Activated naive CD4-positive, alpha-beta T cell treated with anti-CD3 and anti-CD28 coated beads, Interleukin-2, amount 10 ng/mL, durations not matched to agents 7 days and 5 days (primary cell): ENCODE results near the gene TET2.

Experiments
- CTCF ChIA-PET: fragments of 350-600 bp; sonication (Branson Sonifier 250); formaldehyde crosslinking; loops from one replicate; lab custom pipeline; 2021; ENCODE audit warnings: antibody characterized with exemption; lab: Charles Lee
- DNase-seq: peaks from one replicate; pipeline ENCODE4 v3.0.0-alpha.2; 2020
- H3K27ac Mint-ChIP-seq: one replicate; pipeline ENCODE4 v1.8.0; 2021; ENCODE audit warnings: mild to moderate bottlenecking, moderate library complexity, mixed read lengths
- H3K27me3 Mint-ChIP-seq: one replicate; pipeline ENCODE4 v1.8.0; 2021; ENCODE audit warnings: mild to moderate bottlenecking, mixed read lengths
- H3K36me3 Mint-ChIP-seq: one replicate; pipeline ENCODE4 v1.8.0; 2021; ENCODE audit warnings: mixed read lengths
- H3K4me1 Mint-ChIP-seq: one replicate; pipeline ENCODE4 v1.8.0; 2021; ENCODE audit warnings: mixed read lengths
- H3K4me3 Mint-ChIP-seq: one replicate; pipeline ENCODE4 v1.8.0; 2021; ENCODE audit warnings: mild to moderate bottlenecking, moderate library complexity, mixed read lengths
- H3K9me3 Mint-ChIP-seq: one replicate; pipeline ENCODE4 v1.8.0; 2021; ENCODE audit warnings: mixed read lengths

TET2 gene

DNA sequence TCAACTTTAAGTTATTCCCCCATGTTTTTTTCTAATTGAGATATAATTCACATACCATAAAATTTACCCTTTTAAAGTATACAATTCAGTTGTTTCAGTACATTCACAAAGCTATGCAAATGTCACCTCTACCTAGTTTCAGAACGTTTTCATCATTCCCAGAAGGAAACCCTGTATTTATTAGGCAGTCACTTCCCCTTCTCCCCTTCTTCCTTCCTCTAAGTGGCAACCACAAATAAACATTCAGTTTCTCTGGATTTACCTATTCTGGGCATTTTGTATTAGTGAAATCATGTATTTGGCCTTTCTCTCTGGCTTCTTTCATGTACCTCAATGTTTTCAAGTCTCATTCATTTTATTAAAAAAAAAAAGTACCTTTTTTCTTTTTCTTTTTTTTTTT is 101.9 kb downstream of the TET2 start:
- no peak overlapping the region for H3K4me3 Mint-ChIP-seq
- no peak overlapping the region for H3K27ac Mint-ChIP-seq
- H3K9me3 Mint-ChIP-seq = peaks cover 2% of the 10 kb centered on the region
- peaks cover 28% of the 10 kb centered on the region for H3K36me3 Mint-ChIP-seq
- H3K4me1 Mint-ChIP-seq = no peaks in the 10 kb centered on the region
- CTCF ChIA-PET = no interaction called here
- no peaks in the 10 kb centered on the region for H3K27me3 Mint-ChIP-seq
- DNase-seq = no peak

DNA sequence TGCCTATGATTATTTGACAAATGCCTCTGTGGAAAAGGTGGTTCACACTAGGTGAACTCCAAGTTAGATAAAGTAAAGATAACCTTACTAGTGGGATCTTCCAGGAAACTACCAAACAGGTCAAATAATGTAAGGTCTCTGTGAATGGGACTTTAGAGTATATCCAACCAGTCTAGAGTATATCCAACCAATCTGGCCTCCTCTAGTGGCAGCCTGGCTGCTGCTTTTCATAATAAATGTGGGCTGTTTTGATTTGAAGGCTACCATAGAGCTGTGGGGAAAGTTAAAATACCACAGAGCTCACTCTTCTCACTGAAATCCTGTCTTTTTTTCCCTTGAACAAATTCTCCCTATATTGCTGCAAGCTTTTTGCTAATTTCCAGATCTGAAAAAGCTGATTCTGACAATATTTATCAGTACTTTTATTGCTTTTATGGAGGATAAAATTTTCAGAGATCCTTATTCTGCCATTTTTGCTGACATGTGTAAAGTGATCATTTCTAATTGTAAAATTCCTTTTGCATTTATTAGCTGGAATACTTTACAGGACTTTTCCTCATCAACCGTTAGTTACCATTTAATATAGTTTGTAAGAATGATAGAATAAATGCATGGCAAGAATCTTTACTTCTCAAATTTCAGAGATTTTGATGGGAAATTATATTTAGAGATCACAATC is 111.3 kb downstream of the TET2 start:
- Mint-ChIP-seq H3K27ac (no peak overlapping the region), H3K36me3 (peaks cover 34% of the 10 kb centered on the region), H3K9me3 (peaks cover 11% of the 10 kb centered on the region), H3K4me3 (no peak overlapping the region), H3K27me3 (no peaks in the 10 kb centered on the region), H3K4me1 (no peaks in the 10 kb centered on the region)
- CTCF ChIA-PET = interaction anchor here (1.0 kb wide), 1 partner anchor 92 kb away, joined by 3 read pairs; no protein-coding TSS in a partner anchor
- DNase-seq = no peak

DNA sequence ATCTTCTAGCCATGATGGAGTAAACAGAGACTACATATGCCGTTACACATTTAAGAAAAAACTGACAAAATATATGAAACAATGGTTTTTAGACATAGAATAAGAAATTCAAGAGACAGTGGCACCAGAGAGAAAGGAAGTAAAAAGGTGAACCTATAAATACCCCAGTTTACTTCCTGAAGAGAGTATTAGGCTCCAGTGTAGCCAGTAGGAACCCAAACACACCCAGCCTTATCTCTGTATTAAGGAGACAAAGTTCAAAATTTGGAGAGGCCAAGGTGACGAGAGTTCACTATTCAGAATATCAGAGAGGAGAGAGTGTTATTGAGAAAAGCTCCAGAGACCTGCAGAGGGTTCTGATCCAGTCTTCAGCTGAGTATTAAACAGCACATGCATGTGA is 119.0 kb downstream of the TET2 start:
- Mint-ChIP-seq H3K9me3 (peaks cover 6% of the 10 kb centered on the region), H3K4me3 (no peak overlapping the region), H3K27ac (no peak overlapping the region), H3K27me3 (no peaks in the 10 kb centered on the region), H3K36me3 (peaks cover 60% of the 10 kb centered on the region), H3K4me1 (peaks cover 5% of the 10 kb centered on the region)
- no peak for DNase-seq
- CTCF ChIA-PET = no interaction called here

GRCh38 chr4:105267280-105267679 is 120.6 kb downstream of the TET2 start:
- DNase-seq = no peak
- Mint-ChIP-seq H3K27ac (no peak overlapping the region), H3K4me1 (peaks cover 20% of the 10 kb centered on the region), H3K4me3 (no peak overlapping the region), H3K36me3 (peaks cover 68% of the 10 kb centered on the region), H3K27me3 (no peaks in the 10 kb centered on the region), H3K9me3 (peaks cover 6% of the 10 kb centered on the region)
- CTCF ChIA-PET = interaction anchor here (0.6 kb wide), 1 partner anchor 18 kb away, joined by 3 read pairs; no protein-coding TSS in a partner anchor

DNA sequence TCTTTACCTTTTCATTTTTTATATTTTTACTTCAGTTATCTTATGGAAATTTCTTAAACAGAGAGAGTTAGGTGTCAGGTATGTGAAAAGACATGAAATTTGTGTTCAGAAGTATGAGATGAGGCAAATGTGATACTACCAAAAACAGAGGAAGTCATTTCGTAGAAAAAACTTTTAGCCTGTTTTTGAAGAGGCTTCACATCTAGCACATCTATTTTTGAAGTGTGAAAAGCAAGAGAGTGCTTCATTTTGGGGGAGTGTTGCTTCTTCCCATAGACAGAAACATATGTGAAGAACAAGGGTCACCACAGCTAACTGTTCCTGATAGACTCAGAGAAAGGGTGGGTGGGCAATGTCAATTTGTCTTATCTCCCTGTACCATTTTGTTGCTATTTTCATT is 125.3 kb downstream of the TET2 start:
- H3K4me3 Mint-ChIP-seq = no peak overlapping the region
- no peaks in the 10 kb centered on the region for H3K27me3 Mint-ChIP-seq
- H3K36me3 Mint-ChIP-seq = peaks cover 76% of the 10 kb centered on the region
- CTCF ChIA-PET = no interaction called here
- no peak for DNase-seq
- H3K4me1 Mint-ChIP-seq = peaks cover 30% of the 10 kb centered on the region
- peaks cover 6% of the 10 kb centered on the region for H3K9me3 Mint-ChIP-seq
- H3K27ac Mint-ChIP-seq = peak overlapping the region; percentile 80

DNA sequence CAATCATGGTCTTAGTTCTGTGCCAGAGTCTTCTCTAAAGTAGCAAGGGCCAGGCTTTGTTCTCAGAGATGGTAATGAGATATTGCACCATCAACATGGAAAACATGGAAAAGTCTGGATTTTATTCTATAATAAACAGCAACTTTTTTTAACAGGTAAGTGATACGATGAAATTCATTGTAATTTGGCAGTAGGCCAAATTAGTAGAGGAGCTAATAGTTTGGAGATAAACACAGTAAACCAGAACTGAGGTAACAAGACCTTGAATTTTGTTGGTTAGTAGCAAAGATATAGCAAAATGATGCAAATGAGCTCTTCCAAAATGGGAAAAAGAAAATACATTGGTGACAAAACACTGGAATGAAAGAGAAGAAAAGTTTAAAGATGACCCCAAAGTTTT is 126.6 kb downstream of the TET2 start:
- no peak overlapping the region for H3K27ac Mint-ChIP-seq

DNA sequence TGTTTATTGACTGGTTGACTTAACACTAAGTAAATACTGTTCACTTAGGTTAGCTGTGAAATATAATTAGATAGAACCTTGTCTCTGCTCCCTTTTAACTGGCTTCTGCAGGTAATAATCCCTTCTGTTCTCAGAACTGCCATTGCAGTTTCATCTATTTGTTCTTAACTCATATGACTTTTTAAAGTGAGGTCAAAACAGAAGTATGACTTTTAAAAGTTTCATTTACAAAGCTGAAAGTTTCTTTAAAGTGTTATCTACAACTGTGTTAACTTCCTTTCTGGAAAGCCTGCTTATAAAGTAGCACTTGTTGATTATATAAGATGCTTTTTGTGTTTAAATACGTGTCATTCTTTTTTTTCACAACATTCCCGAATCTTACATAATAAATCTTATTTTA is 127.4 kb downstream of the TET2 start:
- CTCF ChIA-PET = interaction anchor here (0.5 kb wide), 1 partner anchor 13 kb away, joined by 3 read pairs; no protein-coding TSS in a partner anchor
- no peaks in the 10 kb centered on the region for H3K27me3 Mint-ChIP-seq
- peaks cover 6% of the 10 kb centered on the region for H3K9me3 Mint-ChIP-seq
- H3K36me3 Mint-ChIP-seq = peaks cover 73% of the 10 kb centered on the region
- no peak for DNase-seq
- peaks cover 30% of the 10 kb centered on the region for H3K4me1 Mint-ChIP-seq
- H3K27ac Mint-ChIP-seq = no peak overlapping the region
- H3K4me3 Mint-ChIP-seq = no peak overlapping the region

More for the DNA sequence above, 126.6 kb downstream of the TET2 start:
- CTCF ChIA-PET = no interaction called here
- Mint-ChIP-seq H3K4me1 (peaks cover 30% of the 10 kb centered on the region), H3K4me3 (no peak overlapping the region), H3K27me3 (no peaks in the 10 kb centered on the region), H3K36me3 (peaks cover 75% of the 10 kb centered on the region), H3K9me3 (peaks cover 6% of the 10 kb centered on the region)
- DNase-seq = no peak

- CTCF ChIA-PET = no interaction called here
- no peaks in the 10 kb centered on the region for H3K27me3 Mint-ChIP-seq
- H3K4me3 Mint-ChIP-seq = no peak overlapping the region
- DNase-seq = no peak
- no peak overlapping the region for H3K27ac Mint-ChIP-seq
- peaks cover 30% of the 10 kb centered on the region for H3K4me1 Mint-ChIP-seq
- H3K36me3 Mint-ChIP-seq = peaks cover 69% of the 10 kb centered on the region
- H3K9me3 Mint-ChIP-seq = peaks cover 4% of the 10 kb centered on the region
These were observed 127.8 kb downstream of the TET2 start for GRCh38 chr4:105274504-105274903.

- CTCF ChIA-PET = interaction anchor here (0.7 kb wide), 1 partner anchor 1688 kb away, joined by 3 read pairs; no protein-coding TSS in a partner anchor
- Mint-ChIP-seq H3K4me1 (peaks cover 17% of the 10 kb centered on the region), H3K36me3 (peaks cover 53% of the 10 kb centered on the region), H3K9me3 (no peaks in the 10 kb centered on the region), H3K27ac (no peak overlapping the region), H3K27me3 (no peaks in the 10 kb centered on the region), H3K4me3 (no peak overlapping the region)
- DNase-seq = no peak
These were observed 129.9 kb downstream of the TET2 start for GRCh38 chr4:105276361-105277104.

DNA sequence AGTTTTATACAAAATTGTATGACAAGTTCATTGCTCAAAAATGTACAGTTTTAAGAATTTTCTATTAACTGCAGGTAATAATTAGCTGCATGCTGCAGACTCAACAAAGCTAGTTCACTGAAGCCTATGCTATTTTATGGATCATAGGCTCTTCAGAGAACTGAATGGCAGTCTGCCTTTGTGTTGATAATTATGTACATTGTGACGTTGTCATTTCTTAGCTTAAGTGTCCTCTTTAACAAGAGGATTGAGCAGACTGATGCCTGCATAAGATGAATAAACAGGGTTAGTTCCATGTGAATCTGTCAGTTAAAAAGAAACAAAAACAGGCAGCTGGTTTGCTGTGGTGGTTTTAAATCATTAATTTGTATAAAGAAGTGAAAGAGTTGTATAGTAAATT is 131.0 kb downstream of the TET2 start:
- H3K27me3 Mint-ChIP-seq = no peaks in the 10 kb centered on the region
- CTCF ChIA-PET = no interaction called here
- no peak overlapping the region for H3K27ac Mint-ChIP-seq
- peaks cover 42% of the 10 kb centered on the region for H3K36me3 Mint-ChIP-seq
- H3K4me1 Mint-ChIP-seq = peaks cover 6% of the 10 kb centered on the region
- no peak overlapping the region for H3K4me3 Mint-ChIP-seq
- H3K9me3 Mint-ChIP-seq = no peaks in the 10 kb centered on the region
- no peak for DNase-seq

DNA sequence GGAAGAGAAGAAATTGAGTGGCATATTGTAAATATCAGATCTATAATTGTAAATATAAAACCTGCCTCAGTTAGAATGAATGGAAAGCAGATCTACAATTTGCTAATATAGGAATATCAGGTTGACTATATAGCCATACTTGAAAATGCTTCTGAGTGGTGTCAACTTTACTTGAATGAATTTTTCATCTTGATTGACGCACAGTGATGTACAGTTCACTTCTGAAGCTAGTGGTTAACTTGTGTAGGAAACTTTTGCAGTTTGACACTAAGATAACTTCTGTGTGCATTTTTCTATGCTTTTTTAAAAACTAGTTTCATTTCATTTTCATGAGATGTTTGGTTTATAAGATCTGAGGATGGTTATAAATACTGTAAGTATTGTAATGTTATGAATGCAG is 132.6 kb downstream of the TET2 start:
- H3K9me3 Mint-ChIP-seq = no peaks in the 10 kb centered on the region
- H3K27ac Mint-ChIP-seq = no peak overlapping the region
- CTCF ChIA-PET = no interaction called here
- peaks cover 29% of the 10 kb centered on the region for H3K36me3 Mint-ChIP-seq
- no peaks in the 10 kb centered on the region for H3K4me1 Mint-ChIP-seq
- H3K4me3 Mint-ChIP-seq = no peak overlapping the region
- H3K27me3 Mint-ChIP-seq = no peaks in the 10 kb centered on the region
- no peak for DNase-seq

GRCh38 chr4:105280338-105281123 is 133.9 kb downstream of the TET2 start:
- no peak for DNase-seq
- Mint-ChIP-seq H3K4me3 (no peak overlapping the region), H3K4me1 (no peaks in the 10 kb centered on the region), H3K27ac (no peak overlapping the region), H3K9me3 (no peaks in the 10 kb centered on the region), H3K36me3 (peaks cover 17% of the 10 kb centered on the region), H3K27me3 (no peaks in the 10 kb centered on the region)
- CTCF ChIA-PET = no interaction called here

DNA sequence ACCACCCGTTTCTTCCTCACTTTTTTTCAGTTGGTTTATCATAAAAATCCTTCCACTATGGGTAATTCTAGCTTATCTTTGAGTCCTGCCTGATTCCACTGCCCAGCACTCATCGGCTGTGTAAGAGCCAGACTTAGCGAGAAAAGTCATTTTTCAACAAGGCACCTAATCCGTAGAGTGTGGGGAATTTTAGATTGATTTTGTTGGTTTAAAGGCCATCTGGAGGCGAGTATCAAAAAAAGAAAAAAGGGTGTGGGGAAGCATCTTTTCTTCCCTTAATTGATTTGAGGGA is 134.4 kb downstream of the TET2 start:
- Mint-ChIP-seq H3K27me3 (no peaks in the 10 kb centered on the region), H3K36me3 (peaks cover 12% of the 10 kb centered on the region), H3K4me3 (no peak overlapping the region), H3K9me3 (no peaks in the 10 kb centered on the region), H3K27ac (no peak overlapping the region), H3K4me1 (no peaks in the 10 kb centered on the region)
- CTCF ChIA-PET = no interaction called here
- DNase-seq = no peak

- Mint-ChIP-seq H3K4me3 (no peak overlapping the region), H3K4me1 (peaks cover 6% of the 10 kb centered on the region), H3K9me3 (peaks cover 4% of the 10 kb centered on the region), H3K36me3 (peaks cover 4% of the 10 kb centered on the region), H3K27me3 (no peaks in the 10 kb centered on the region), H3K27ac (no peak overlapping the region)
- CTCF ChIA-PET = no interaction called here
- no peak for DNase-seq
These were observed 135.8 kb downstream of the TET2 start for GRCh38 chr4:105282489-105282888.
